ENCODE data around the gene CASS4. TPM values are rescaled to one million over a fixed set of nuclear protein-coding genes. Genes with fewer than 3 reads are reported as not detected.
A peak's percentile ranks its signal among the peaks of the same experiment; 100 is the strongest.

CASS4 gene
- total and polyA plus RNA-seq, 9 of the 15 experiments (the other 6 are each of a cell fraction or from before 2014, with no cell fraction given): 8.1 to 53.8 (median 26.7) TPM

GRCh38 chr20:56427797-56428196 lies 15.7 kb downstream of the CASS4 start:
- ChIA-PET POLR2A (interaction anchor here (0.5 to 2.1 kb wide), 8 partner anchors 10 to 189 kb away, joined by 3 to 8 read pairs (median 5); partner anchors contain the start of genes AURKA and CSTF1), CTCF (ENCODE audit: low intra/inter-chr PET ratio) (no interaction called here)
- H3K9me1 ChIP-seq (ENCODE audit: control insufficient read depth, insufficient read depth, low read length): no peaks in the 10 kb centered on the region
- BruUV-seq (replicated peaks): no TSS peak
- no peaks in the 10 kb centered on the region for H3K9me3 ChIP-seq (replicated peaks; ENCODE audit: control insufficient read depth, insufficient read depth, low read depth, low read length)
- ATAC-seq (peak; percentile 78), FAIRE-seq (no peak), DNase-seq (ENCODE audit: extremely low read depth in 1 of 4, low spot score in 3 of 4) (no peak)
- intact Hi-C loops (cut with micrococcal nuclease): loop anchor here (2.0 kb wide), 1 partner anchor 15 kb away; the partner anchor contains the start of gene CASS4
- H3K79me2 ChIP-seq (ENCODE audit: control insufficient read depth, insufficient read depth, low read length): peaks cover 99% of the 10 kb centered on the region
- H2AFZ ChIP-seq (ENCODE audit: low read depth, low read length): no peak overlapping the region
- H3K9ac ChIP-seq (ENCODE audit: insufficient read depth in 1 of 2, low read depth in 2 of 2, low read length in 2 of 2): no peak overlapping the region
- H3K4me1 ChIP-seq (replicated peaks in 1 of 2; ENCODE audit: control insufficient read depth in 2 of 2, insufficient read depth in 2 of 2, low read length in 2 of 2): peaks cover 29 to 57% of the 10 kb centered on the region in 2 experiments
- H3K27ac ChIP-seq (ENCODE audit: extremely low read depth, low read depth, low read length): peak overlapping the region; percentile 50
- H3K4me2 ChIP-seq (ENCODE audit: insufficient read depth, low read length): peak overlapping the region; percentile 13
- no peak overlapping the region for H3K4me3 ChIP-seq
- peaks cover 31% of the 10 kb centered on the region for H4K20me1 ChIP-seq (replicated peaks; ENCODE audit: control insufficient read depth, insufficient read depth, low read length)
- in situ Hi-C loops (cut with MboI): no loop called here
- H3K36me3 ChIP-seq (ENCODE audit: control insufficient read depth, insufficient read depth, low read length): peaks cover 85% of the 10 kb centered on the region
- TF ChIP-seq CREM (IDR thresholded peaks at IDR 0.05; ENCODE audit: low read depth): 0 out of 2 replicates have a peak, but pooled peaks have one; percentile 14
- peak; percentile 81 for TF ChIP-seq HMBOX1 (IDR thresholded peaks at IDR 0.05)
- peak in 1 of 2 experiments; percentile 50; a peak in 1 of 4 replicates for TF ChIP-seq ETV6 (IDR thresholded peaks at IDR 0.05; ENCODE audit: borderline replicate concordance in 1 of 2, low read depth in 2 of 2, low read length in 1 of 2)
- no peak for TF ChIP-seq ETV6 (CRISPR knock-in tag; IDR thresholded peaks at IDR 0.05; ENCODE audit: borderline replicate concordance)
- TF ChIP-seq ATF3 (IDR thresholded peaks at IDR 0.05): peak; percentile 42; the same call in 1 of the 2 replicates
- TF ChIP-seq ATF3 (CRISPR knock-in tag; conservative IDR thresholded peaks at IDR 0.05): no peak
- TF ChIP-seq NBN (IDR thresholded peaks at IDR 0.05; ENCODE audit: low read depth): no peak
- TF ChIP-seq JUND (IDR thresholded peaks at IDR 0.05; ENCODE audit: borderline replicate concordance, low read depth, low read length): no peak
- 0 out of 3 replicates have a peak, but pooled peaks have one; percentile 32 for TF ChIP-seq JUND (tag; IDR thresholded peaks at IDR 0.05; ENCODE audit: borderline replicate concordance, low read depth, low read length)
- TF ChIP-seq DMBX1 (CRISPR knock-in tag; IDR thresholded peaks at IDR 0.05; ENCODE audit: borderline replicate concordance): 0 out of 2 replicates have a peak, but pooled peaks have one; percentile 17
- no peak for TF ChIP-seq TAF9B (IDR thresholded peaks at IDR 0.05; ENCODE audit: partially characterized antibody)
- TF ChIP-seq ATF7 (IDR thresholded peaks at IDR 0.05): peak; percentile 19; the same call in 1 of the 2 replicates
- 0 out of 6 replicates have a peak, but pooled peaks of 1 of the 3 experiments have one; percentile 12 for TF ChIP-seq CTCF (IDR thresholded peaks at IDR 0.05 in 2 of 3, conservative IDR thresholded peaks at IDR 0.05 in 1 of 3; ENCODE audit: insufficient read depth in 2 of 3, low read depth in 1 of 3, low read length in 3 of 3)
- no peak for TF ChIP-seq NFE2L1 (tag; IDR thresholded peaks at IDR 0.05; ENCODE audit: borderline replicate concordance, low read depth)
- TF ChIP-seq CTBP1 (IDR thresholded peaks at IDR 0.05; ENCODE audit: borderline replicate concordance): peak; percentile 57
- peak; percentile 44 to 58; a peak in 2 of 4 replicates for TF ChIP-seq FOXK2 (conservative IDR thresholded peaks at IDR 0.05 in 1 of 2, IDR thresholded peaks at IDR 0.05 in 1 of 2; ENCODE audit: low read depth in 2 of 2)
- TF ChIP-seq HLTF (IDR thresholded peaks at IDR 0.05): no peak
- H3K27me3 ChIP-seq (ENCODE audit: control insufficient read depth in 2 of 2, insufficient read depth in 2 of 2, low read length in 2 of 2): no peaks in the 10 kb centered on the region
- WGBS (ENCODE audit: insufficient coverage, low coverage, missing lambda C conversion rate): 51% methylated on average over 4 of the region's 4 CpGs
